GM21717 (cell line): ENCODE data around the gene MAN1C1.

Experiments
- ATAC-seq: cut with Tn5 transposase; IDR thresholded peaks from one replicate; pipeline ENCODE4 v1.9.1; 2021; ENCODE audit warnings: mild to moderate bottlenecking, moderate library complexity; ENCODE audit not compliant: unreplicated experiment

Gene MAN1C1

GRCh38 chr1:25616095-25616986 is at the start of gene MAN1C1:
Gene MAN1C1 (plus strand): TSS chr1:25616791. CDS start chr1:25617798, 1,007 bp downstream.
- ATAC-seq, result peak; percentile 54

GRCh38 chr1:25567710-25568089 is 48.9 kb upstream of the MAN1C1 start:
- no peak for ATAC-seq

- ATAC-seq, result no peak
Observed at GRCh38 chr1:25568090-25568833, 48.3 kb upstream of the MAN1C1 start.

DNA sequence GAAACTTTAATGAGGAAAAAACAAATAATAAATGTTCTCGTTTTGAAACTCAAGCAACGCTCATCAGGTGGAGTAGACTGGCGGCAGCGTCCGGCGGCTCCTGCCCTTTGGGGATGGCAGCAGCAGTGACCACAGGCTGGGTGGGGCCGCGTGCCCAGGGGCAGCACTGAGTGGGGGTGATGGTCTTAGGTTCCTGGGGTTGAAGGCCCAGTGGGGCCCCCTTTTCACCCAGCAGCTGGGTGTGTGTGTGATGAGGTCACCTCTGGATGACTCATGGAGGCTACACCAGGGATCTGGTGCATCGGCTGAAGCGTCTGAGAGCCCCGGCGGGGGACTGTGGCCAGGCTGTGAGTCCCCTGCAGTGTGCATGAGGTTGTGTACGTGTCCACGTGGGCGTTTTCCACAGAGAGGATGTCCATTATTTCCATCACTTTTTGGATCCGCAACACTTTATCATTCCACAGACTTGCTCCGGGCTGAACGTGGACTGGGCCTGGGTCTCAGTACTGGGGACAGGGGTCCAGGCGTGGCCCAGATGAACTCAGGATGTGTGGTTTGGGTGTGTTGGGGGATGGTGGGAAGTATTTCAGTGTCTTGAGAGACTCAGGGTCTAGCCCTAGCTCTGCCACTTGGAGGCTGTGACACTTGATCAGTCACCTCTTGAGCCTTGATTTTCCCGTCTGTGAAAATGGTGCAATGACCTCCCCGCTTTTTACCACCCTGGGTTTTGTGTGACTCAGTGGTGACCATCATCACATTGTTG is 47.6 kb upstream of the MAN1C1 start:
- no peak for ATAC-seq

DNA sequence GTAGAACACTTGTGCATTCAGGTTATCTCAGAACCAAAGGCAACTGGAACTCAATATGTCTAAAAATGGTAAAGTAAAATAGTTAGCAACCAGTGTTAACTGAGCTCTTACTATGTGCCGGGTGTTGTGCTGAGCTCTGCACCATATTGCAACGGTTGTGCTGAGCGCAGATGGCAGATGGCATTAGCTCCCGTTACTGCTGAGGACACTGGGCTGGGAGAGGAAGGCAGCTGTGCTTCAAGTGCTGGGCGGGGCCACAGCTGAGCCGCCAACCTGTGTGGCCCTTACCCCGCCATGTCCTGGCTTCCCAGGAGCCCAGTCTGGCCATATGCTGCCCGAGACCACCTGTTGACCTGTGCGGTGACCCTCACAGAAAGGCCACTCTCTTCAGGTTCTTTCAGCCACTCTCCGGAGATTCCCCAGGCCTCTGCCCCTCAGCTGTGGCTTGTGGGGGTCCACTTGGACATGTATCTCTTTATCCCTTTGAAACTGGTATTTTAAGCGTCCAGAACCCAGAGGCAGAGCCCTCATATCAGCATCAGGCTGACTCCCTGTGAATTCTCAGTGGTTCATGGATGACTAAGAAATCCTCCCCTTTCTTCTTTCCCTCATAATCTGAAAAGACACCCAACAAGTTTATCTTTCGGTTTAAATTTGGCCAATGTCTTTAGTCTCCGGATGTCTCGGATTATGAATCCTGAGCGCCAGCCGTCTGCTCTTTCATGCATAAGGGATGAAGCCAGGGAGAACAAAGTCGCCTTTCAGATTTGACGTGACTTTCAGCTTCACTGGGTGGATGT is 46.8 kb upstream of the MAN1C1 start:
- no peak for ATAC-seq

DNA sequence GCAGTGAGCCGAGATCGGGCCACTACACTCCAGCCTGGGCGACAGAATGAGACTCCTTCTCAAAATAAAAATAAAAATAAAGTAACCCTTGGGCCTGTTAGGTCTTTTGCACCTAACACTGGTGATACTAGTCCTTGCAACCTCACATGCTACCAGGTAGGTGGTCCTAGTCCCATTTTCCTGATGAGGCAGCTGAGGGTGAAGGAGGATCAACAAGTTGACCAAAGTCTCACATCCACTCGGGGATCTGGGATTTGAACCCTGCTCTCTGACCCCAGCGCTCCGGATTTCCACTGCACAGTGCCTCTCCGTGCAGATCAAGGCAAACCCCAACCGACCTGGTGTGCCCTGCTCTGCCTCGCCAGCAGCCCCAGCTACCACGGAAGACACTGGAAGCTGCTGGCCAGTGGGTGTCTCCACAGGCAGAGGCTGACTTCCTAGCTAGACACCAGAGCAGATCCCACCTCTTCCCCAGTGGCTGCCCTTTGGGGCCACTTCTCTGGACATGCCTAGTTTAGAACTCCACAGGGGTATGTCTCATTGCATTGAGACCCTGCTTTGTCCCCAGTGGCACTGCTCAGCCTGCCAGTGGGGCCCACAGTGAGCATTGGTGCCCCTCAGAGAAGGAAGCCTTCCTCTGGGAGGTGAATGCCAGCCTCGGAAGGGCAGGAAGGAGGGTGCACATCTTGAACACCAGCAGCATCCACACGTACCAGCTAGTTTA is 45.6 kb upstream of the MAN1C1 start:
- ATAC-seq, result no peak

- no peak for ATAC-seq
Observed at GRCh38 chr1:25571522-25571970, 45.0 kb upstream of the MAN1C1 start.

- ATAC-seq, result no peak
Observed at GRCh38 chr1:25572107-25572506, 44.5 kb upstream of the MAN1C1 start.

- ATAC-seq, result no peak
Observed at GRCh38 chr1:25572708-25573590, 43.6 kb upstream of the MAN1C1 start.

DNA sequence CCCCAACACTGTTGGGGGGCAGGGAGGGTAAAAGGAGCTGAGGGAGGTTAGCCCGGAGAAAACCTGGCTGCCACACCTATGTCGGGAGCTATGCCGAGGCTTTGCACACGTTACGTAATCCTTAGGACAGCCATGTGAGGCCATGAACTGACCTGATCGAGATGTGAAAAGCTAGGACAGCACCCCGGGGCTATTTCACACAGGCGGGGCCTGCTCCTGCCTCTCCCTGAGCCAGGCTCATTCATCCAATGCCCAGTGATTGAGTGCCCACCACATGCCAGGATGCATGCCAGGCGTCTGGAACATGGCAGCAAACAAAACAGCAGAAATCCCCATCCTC is 43.0 kb upstream of the MAN1C1 start:
- ATAC-seq, result no peak

DNA sequence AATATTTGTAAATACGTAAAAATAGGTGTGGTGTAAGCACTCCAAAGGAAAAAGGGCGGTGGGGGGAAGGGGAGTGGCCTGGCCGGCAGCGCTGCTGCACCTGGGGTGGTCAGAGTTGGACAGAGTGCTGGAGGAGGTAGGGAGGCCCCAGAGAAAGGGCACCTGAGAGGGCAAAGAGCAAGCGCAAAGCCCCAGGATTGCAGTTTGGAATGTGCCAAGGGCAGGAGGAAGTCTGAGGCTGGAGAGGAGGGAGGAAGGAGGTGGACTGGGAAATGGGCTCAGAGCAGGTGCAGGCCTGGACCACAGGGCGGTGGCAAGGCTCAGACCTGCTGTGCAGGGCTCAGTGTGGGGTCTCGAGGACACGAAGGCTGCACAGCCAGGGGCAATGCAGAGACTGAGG is 42.6 kb upstream of the MAN1C1 start:
- ATAC-seq, result no peak

- no peak for ATAC-seq
Observed at GRCh38 chr1:25575191-25575590, 41.4 kb upstream of the MAN1C1 start.

- ATAC-seq, result no peak
Observed at GRCh38 chr1:25576459-25577133, 40.0 kb upstream of the MAN1C1 start.

GRCh38 chr1:25577134-25577920 is 39.3 kb upstream of the MAN1C1 start:
- ATAC-seq, result no peak

DNA sequence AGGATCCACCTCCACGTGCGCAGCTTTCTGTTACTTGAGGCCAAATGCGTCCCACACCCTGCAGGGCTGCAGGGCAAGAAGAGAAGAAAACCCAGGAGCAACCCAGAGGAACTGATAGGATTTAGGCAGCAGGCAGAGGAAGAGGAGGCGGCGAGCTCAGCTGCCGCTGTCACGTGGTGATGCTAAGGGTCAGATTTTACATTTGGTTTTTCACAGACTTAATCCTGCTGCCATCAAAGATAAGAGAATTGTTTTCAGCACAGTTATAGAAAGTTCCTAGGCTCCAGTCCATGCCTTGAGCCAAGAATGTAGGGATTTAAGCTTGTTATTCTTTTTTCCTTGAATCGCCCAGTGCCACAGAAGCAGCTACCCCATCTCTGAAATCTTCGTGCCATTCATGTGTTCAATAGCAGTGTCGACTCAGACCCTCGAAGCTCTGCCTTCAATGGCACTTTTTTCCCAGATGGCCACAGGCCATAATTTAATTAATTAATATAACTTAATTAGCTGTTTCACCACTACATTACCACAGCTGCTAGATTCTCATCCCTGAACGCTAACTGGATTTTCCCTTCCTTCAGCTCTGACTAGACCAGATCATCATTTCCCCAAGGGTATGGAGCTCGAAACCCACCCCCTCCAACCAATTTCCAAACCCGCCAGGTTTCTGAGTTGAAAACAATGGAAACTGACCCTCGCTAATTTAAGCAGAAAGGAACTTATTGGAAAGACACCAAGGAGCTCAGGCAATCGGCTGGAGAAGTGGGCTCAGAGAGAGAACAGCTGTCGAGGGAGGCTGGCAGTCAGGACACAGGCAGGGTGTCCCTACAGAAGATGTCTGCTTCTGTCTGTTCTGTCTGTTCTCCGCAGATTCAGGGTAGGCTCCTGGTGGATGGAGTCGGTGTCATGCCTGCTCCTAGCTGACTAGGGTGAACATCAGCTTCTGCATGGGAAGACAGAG is 37.0 kb upstream of the MAN1C1 start:
- ATAC-seq, result no peak

DNA sequence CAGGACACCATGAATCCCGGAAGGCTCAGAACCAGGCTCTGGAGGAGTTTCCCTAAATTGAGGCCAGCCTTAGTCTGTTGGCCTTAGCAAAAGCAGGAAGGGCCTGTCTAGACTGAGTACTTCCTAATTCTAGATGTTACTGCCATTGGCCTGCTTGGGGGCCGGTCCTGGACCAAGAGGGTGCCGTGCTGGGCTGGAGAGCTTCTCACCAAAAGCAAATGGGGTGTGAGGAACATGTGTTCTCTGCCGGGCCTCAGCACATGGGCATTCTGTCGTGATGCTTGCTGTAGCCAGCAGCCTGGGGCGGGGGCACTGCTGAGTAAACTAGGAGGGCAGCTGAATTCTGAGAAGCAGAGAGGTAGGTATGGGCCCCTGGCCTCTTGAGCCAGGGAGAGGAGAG is 35.7 kb upstream of the MAN1C1 start:
- ATAC-seq, result no peak
